H1 (cell line): ENCODE measurements around the gene EMID1. TPM values are rescaled to one million over a fixed set of nuclear protein-coding genes. Genes with fewer than 3 reads are reported as not detected.

Experiments used
- CTCF ChIA-PET: fragments of 300-600 bp; sonication (Branson Sonifier 250); formaldehyde crosslinking; loops from one replicate; lab custom pipeline; 2021; ENCODE audit not compliant: partially characterized antibody; lab: Charles Lee
- POLR2A ChIA-PET: fragments of 300-600 bp; sonication (Branson Sonifier 250); formaldehyde crosslinking; loops from one replicate; lab custom pipeline; 2021; ENCODE audit warnings: inconsistent platforms; ENCODE audit not compliant: partially characterized antibody; lab: Charles Lee
- DNase-seq, 2 experiments: peaks; one replicate each; pipeline versions ENCODE4 v3.0.0 to v3.0.0-alpha.2; 2010 to 2022; ENCODE audit warnings: low spot score in 2 of 2, low read depth in 1 of 2, mixed read lengths in 1 of 2
- FAIRE-seq: peaks from 2 replicates; lab custom pipeline; 2011; peaks lifted over from hg19 to GRCh38; lab: Jason Lieb, UNC
- H2AFZ ChIP-seq: 2 replicates; pipeline ENCODE4 v1.8.1; 2012; ENCODE audit warnings: low read length, inconsistent platforms
- H2AK5ac ChIP-seq: 2 replicates; pipeline ENCODE4 v1.6.1; 2013; ENCODE audit warnings: low read depth, low read length
- H2BK120ac ChIP-seq: replicated peaks from 2 replicates; pipeline ENCODE3; 2013; ENCODE audit warnings: low read depth, low read length, inconsistent platforms
- H2BK12ac ChIP-seq: 2 replicates; pipeline ENCODE4 v1.6.1; 2013; ENCODE audit warnings: low read depth, low read length
- H2BK15ac ChIP-seq: 2 replicates; pipeline ENCODE4 v1.6.1; 2013; ENCODE audit warnings: low read length
- H2BK20ac ChIP-seq: 2 replicates; pipeline ENCODE4 v1.6.1; 2013; ENCODE audit warnings: low read length
- H2BK5ac ChIP-seq: 2 replicates; pipeline ENCODE4 v1.6.1; 2013; ENCODE audit warnings: low read depth, low read length
- H3K14ac ChIP-seq: 2 replicates; pipeline ENCODE4 v1.6.1; 2013; ENCODE audit warnings: inconsistent platforms; ENCODE audit not compliant: insufficient read length
- H3K18ac ChIP-seq: 2 replicates; pipeline ENCODE4 v1.6.1; 2013; ENCODE audit warnings: low read length; ENCODE audit errors: extremely low read depth
- H3K23ac ChIP-seq: 2 replicates; pipeline ENCODE4 v1.6.1; 2013; ENCODE audit warnings: inconsistent platforms; ENCODE audit not compliant: insufficient read length
- H3K23me2 ChIP-seq: 2 replicates; pipeline ENCODE4 v1.6.1; 2013; ENCODE audit warnings: low read depth, low read length
- H3K27ac ChIP-seq: 2 replicates; pipeline ENCODE4 v1.6.1; 2011; ENCODE audit warnings: low read depth, low read length, inconsistent platforms
- H3K27me3 ChIP-seq, 4 experiments: replicated peaks in 1 of 4; 1 replicate in 1 of 4; 2 replicates in 3 of 4; pipeline versions ENCODE4 v1.6.1 to v1.8.1; 2011 to 2013; ENCODE audit warnings: low read length in 3 of 4, mild to moderate bottlenecking in 3 of 4, inconsistent platforms in 2 of 4, mixed read lengths in 2 of 4, moderate library complexity in 1 of 4; ENCODE audit not compliant: control insufficient read depth in 3 of 4, insufficient read depth in 3 of 4; ENCODE audit errors: extremely low read depth in 1 of 4
- H3K36me3 ChIP-seq, 4 experiments: 2 replicates each; pipeline versions ENCODE4 v1.6.1 to v1.8.1; 2011 to 2013; ENCODE audit warnings: mild to moderate bottlenecking in 4 of 4, low read length in 3 of 4, moderate library complexity in 2 of 4, control low read depth in 1 of 4, inconsistent platforms in 1 of 4; ENCODE audit not compliant: insufficient read depth in 4 of 4, control insufficient read depth in 2 of 4
- H3K4ac ChIP-seq: replicated peaks from 2 replicates; pipeline ENCODE3; 2013; ENCODE audit warnings: low read length, low read depth, mixed read lengths, inconsistent platforms; ENCODE audit not compliant: insufficient read length
- H3K4me1 ChIP-seq, 4 experiments: replicated peaks in 1 of 4; 1 replicate in 1 of 4; 2 replicates in 3 of 4; pipeline versions ENCODE4 v1.6.1 to v1.8.1; 2011 to 2013; ENCODE audit warnings: low read length in 3 of 4, inconsistent platforms in 2 of 4, mixed read lengths in 1 of 4; ENCODE audit not compliant: insufficient read depth in 4 of 4, control insufficient read depth in 3 of 4
- H3K4me2 ChIP-seq, 2 experiments: 2 replicates each; pipeline versions ENCODE4 v1.6.1 to v1.8.1; 2011 to 2013; ENCODE audit warnings: low read depth in 2 of 2, low read length in 2 of 2, control low read depth in 1 of 2, inconsistent platforms in 1 of 2, mild to moderate bottlenecking in 1 of 2; ENCODE audit not compliant: insufficient read depth in 1 of 2
- H3K4me3 ChIP-seq, 4 experiments: fragments of 200-600, 300-600 bp in 1 of 4; sonication (generic), shearing (Covaris generic), sonication (Bioruptor Twin) in 1 of 4; 2 replicates each; pipeline versions ENCODE4 v1.5.1 to v1.8.1; 2011 to 2016; ENCODE audit warnings: low read length in 4 of 4, low read depth in 3 of 4, control low read depth in 2 of 4, inconsistent platforms in 2 of 4, mild to moderate bottlenecking in 2 of 4, mixed read lengths in 1 of 4, moderate library complexity in 1 of 4; ENCODE audit not compliant: insufficient read depth in 2 of 4; ENCODE audit errors: extremely low read depth in 1 of 4
- H3K56ac ChIP-seq: replicated peaks from 2 replicates; pipeline ENCODE3; 2013; ENCODE audit warnings: low read depth, mild to moderate bottlenecking, mixed read lengths, low read length, inconsistent platforms; ENCODE audit not compliant: insufficient read length
- H3K79me1 ChIP-seq: 2 replicates; pipeline ENCODE4 v1.6.1; 2013; ENCODE audit warnings: low read depth, low read length, control low read depth
- H3K79me2 ChIP-seq, 2 experiments: 2 replicates each; pipeline versions ENCODE4 v1.6.1 to v1.8.1; 2012 to 2013; ENCODE audit warnings: low read length in 2 of 2, mild to moderate bottlenecking in 2 of 2, inconsistent platforms in 1 of 2; ENCODE audit not compliant: insufficient read depth in 2 of 2, control insufficient read depth in 1 of 2
- H3K9ac ChIP-seq, 4 experiments: replicated peaks in 1 of 4; 1 replicate in 1 of 4; 2 replicates in 3 of 4; pipeline versions ENCODE4 v1.6.1 to v1.8.1; 2011 to 2013; ENCODE audit warnings: low read depth in 3 of 4, low read length in 3 of 4, control low read depth in 2 of 4, mild to moderate bottlenecking in 2 of 4, moderate library complexity in 2 of 4, inconsistent platforms in 1 of 4; ENCODE audit errors: extremely low read depth in 1 of 4
- H3K9me3 ChIP-seq, 2 experiments: 2 replicates each; pipeline versions ENCODE4 v1.6.1 to v1.8.1; 2012 to 2013; ENCODE audit warnings: mild to moderate bottlenecking in 2 of 2, moderate library complexity in 2 of 2, control low read depth in 1 of 2, inconsistent platforms in 1 of 2, low read depth in 1 of 2, low read length in 1 of 2, mixed read lengths in 1 of 2; ENCODE audit not compliant: insufficient read depth in 2 of 2
- H4K20me1 ChIP-seq, 2 experiments: replicated peaks in 1 of 2; 2 replicates each; pipeline versions ENCODE3 to v1.8.1; 2011 to 2013; ENCODE audit warnings: inconsistent platforms in 2 of 2, low read length in 2 of 2, mild to moderate bottlenecking in 1 of 2; ENCODE audit not compliant: insufficient read depth in 2 of 2, control insufficient read depth in 1 of 2
- H4K5ac ChIP-seq: 2 replicates; pipeline ENCODE4 v1.6.1; 2013; ENCODE audit warnings: low read length, low read depth, mixed read lengths, inconsistent platforms; ENCODE audit not compliant: insufficient read length
- H4K8ac ChIP-seq: 2 replicates; pipeline ENCODE4 v1.8.0; 2013; ENCODE audit warnings: mild to moderate bottlenecking, moderate library complexity, low read length, inconsistent platforms; ENCODE audit not compliant: insufficient read depth; ENCODE audit errors: extremely low read depth
- H4K91ac ChIP-seq: replicated peaks from 2 replicates; pipeline ENCODE3; 2013; ENCODE audit warnings: low read length, mixed read lengths, inconsistent platforms; ENCODE audit not compliant: insufficient read length
- BACH1 ChIP-seq: IDR thresholded peaks from 2 replicates; pipeline ENCODE4 v1.6.1; 2012; ENCODE audit warnings: low read length, improper control_type of control experiment
- BCL11A ChIP-seq, 2 experiments: IDR thresholded peaks; one replicate each; pipeline ENCODE4 v1.6.1; 2011; ENCODE audit warnings: low read depth in 2 of 2, low read length in 2 of 2, mild to moderate bottlenecking in 2 of 2
- CTBP2 ChIP-seq: IDR thresholded peaks from 2 replicates; pipeline ENCODE4 v1.7.0; 2011; ENCODE audit warnings: borderline replicate concordance, mild to moderate bottlenecking, moderate library complexity, mixed read lengths, low read length; ENCODE audit not compliant: insufficient read depth, insufficient read length
- HDAC6 ChIP-seq: IDR thresholded peaks from one replicate; pipeline ENCODE4 v1.7.1; 2012; ENCODE audit warnings: low read depth, mild to moderate bottlenecking, inconsistent platforms, low read length, moderate library complexity
- POU5F1 ChIP-seq: IDR thresholded peaks from 2 replicates; pipeline ENCODE4 v1.6.1; 2011; ENCODE audit warnings: low read depth, mild to moderate bottlenecking, low read length, moderate library complexity
- RBBP5 ChIP-seq: IDR thresholded peaks from 2 replicates; pipeline ENCODE4 v1.7.1; 2012; ENCODE audit warnings: low read depth, mild to moderate bottlenecking, inconsistent platforms, low read length, moderate library complexity, borderline replicate concordance
- SIN3A ChIP-seq, 2 experiments: IDR thresholded peaks in 1 of 2; conservative IDR thresholded peaks in 1 of 2; 2 replicates each; pipeline ENCODE4 v1.6.1; 2011 to 2012; ENCODE audit warnings: low read length in 2 of 2, improper control_type of control experiment in 1 of 2, low read depth in 1 of 2, mild to moderate bottlenecking in 1 of 2
- WGBS, 2 experiments: shearing (Covaris generic) in 1 of 2; methylation state at CpG; one replicate each; pipeline versions ENCODE4 v1.1.6 to v1.1.7; 2013 to 2015; ENCODE audit warnings: low lambda C conversion rate in 2 of 2, mixed read lengths in 2 of 2, inconsistent platforms in 1 of 2, low coverage in 1 of 2, missing lambda C conversion rate in 1 of 2; ENCODE audit not compliant: insufficient replicate concordance in 2 of 2, insufficient coverage in 1 of 2, insufficient read length in 1 of 2; ENCODE audit errors: extremely low coverage in 1 of 2, missing lambda C conversion rate in 1 of 2; 5-methylcytosine and 5-hydroxymethylcytosine counted together
- polyA plus RNA-seq, 7 experiments: library from polyadenylated mRNA; depleted of rRNA in 3 of 7; stranded (reverse) in 5 of 7; unstranded in 2 of 7; fragments of >200 nt in 5 of 7; fragments of 200-250 nt in 2 of 7; gene quantifications; 1 replicate in 5 of 7; 2 replicates in 1 of 7; 4 replicates in 1 of 7; pipeline versions ENCODE4 v1.2.1 to v1.2.3, GENCODE V29; 2011 to 2013; ENCODE audit warnings: missing spikeins in 2 of 7, mixed read lengths in 2 of 7
- total RNA-seq: library from RNA; stranded (reverse); fragmentation: NEBNext Ultra II Directional; extraction: Animal tissue kit (Norgen Biotek cat#: 25700); gene quantifications from 2 replicates; pipeline ENCODE4 v1.2.1, GENCODE V29; 2021

The EMID1 gene
- total and polyA plus RNA-seq, 2 of the 8 experiments (the other 6 are each of a cell fraction or from before 2014, with no cell fraction given) = 3.9 to 7.4 TPM

DNA sequence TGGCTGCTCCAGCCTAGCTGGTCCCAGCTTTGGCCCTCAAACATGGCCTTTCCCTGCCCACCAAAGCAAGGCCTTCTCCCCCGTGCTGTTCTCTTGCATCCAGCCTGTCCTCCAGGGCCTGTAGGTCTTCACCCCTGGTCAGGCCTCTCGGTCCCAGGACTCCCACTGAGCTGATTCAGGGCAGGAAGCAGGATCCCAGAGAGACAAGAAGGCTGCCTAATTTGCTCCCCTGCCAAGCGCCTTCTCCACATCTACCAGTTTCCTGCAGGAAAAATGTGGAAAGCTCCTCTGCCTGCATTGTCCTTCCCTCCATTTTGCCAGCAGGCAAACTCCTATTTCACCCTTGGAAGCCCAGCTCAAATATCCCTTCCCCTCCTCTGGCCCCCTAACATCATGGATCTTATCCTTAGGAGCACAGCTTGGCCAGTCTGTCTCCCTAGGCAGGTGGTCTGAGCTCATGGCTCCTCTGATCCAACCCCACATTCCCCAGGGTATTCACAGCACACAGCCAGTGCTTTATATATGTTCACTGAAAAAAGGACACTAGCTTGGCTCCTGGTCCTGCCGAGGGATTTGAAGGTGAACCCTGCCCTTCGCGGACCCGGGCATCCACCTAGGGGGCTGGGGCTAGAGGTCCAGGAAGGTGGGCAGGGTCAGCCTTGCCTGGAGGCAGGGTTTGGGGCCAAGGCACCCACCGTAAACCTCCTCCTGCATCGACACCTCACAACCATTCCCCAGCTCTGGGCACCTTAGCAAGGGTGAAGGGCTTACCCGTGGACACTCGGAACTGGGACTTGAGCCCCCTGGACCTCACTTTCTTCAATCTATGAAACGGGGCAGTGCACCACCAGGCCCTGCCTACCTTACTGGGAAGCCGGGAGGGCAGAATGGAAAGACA is 61.1 kb downstream of the EMID1 start:
- POLR2A ChIA-PET = interaction anchor here (0.6 to 21.4 kb wide), 19 partner anchors 8 to 499 kb away, joined by 3 to 436 read pairs (median 5); partner anchors contain the start of genes EMID1, GAS2L1 and XBP1
- Histone ChIP-seq H3K79me2 (peaks cover 32 to 55% of the 10 kb centered on the region in 2 experiments), H4K5ac (peak overlapping the region; percentile 77)

More for the DNA sequence above, 61.1 kb downstream of the EMID1 start:
- Histone ChIP-seq H3K4me1 (peaks cover 6 to 19% (median 11%) of the 10 kb centered on the region in 4 experiments; a peak in 6 of 7 replicates), H4K20me1 (peaks cover 23 to 25% of the 10 kb centered on the region in 2 experiments), H3K4me2 (peak overlapping the region; percentile 73 to 80), H3K23me2 (peaks cover 18% of the 10 kb centered on the region), H2BK5ac (peak overlapping the region; percentile 100), H2AK5ac (peak overlapping the region; percentile 95; the same call in 1 of the 2 replicates), H3K4me3 (peak overlapping the region; percentile 80 to 96 (median 95)), H2BK15ac (peak overlapping the region; percentile 95), H4K91ac (peak overlapping the region; percentile 81), H3K9me3 (no peaks in the 10 kb centered on the region), H3K56ac (peak overlapping the region; percentile 99), H3K4ac (peak overlapping the region; percentile 11), H3K27me3 (no peaks in the 10 kb centered on the region), H4K8ac (peak overlapping the region; percentile 100; the same call in 1 of the 2 replicates)
- FAIRE-seq = no peak
- 33% methylated on average over 13 of the region's 13 CpGs; no CpG with 5 or more reads in 1 of the 2 experiments for whole genome bisulfite sequencing, 2 experiments
- TF ChIP-seq CTBP2 = no peak
- TF ChIP-seq POU5F1 = no peak
- TF ChIP-seq SIN3A (conservative IDR thresholded peaks at IDR 0.05 in 1 of 2, IDR thresholded peaks at IDR 0.05 in 1 of 2; ENCODE audit: low read depth in 1 of 2, low read length in 2 of 2) = peak in 1 of 2 experiments; percentile 0; a peak in 1 of 4 replicates
- TF ChIP-seq BCL11A (IDR thresholded peaks at IDR 0.05; ENCODE audit: low read depth in 2 of 2, low read length in 2 of 2) = no peak
- TF ChIP-seq HDAC6 = no peak
- TF ChIP-seq RBBP5 = no peak
- TF ChIP-seq BACH1 = no peak
- TF ChIP-seq, all 59 proteins: peak for 1
- H3K18ac ChIP-seq = peak overlapping the region; percentile 89
- no peak overlapping the region for H2AFZ ChIP-seq
- H3K23ac ChIP-seq = no peak overlapping the region
- DNase-seq = no peak
- no peak overlapping the region for H2BK120ac ChIP-seq
- H2BK12ac ChIP-seq = peak overlapping the region; percentile 68; the same call in 1 of the 2 replicates
- no peak overlapping the region for H3K14ac ChIP-seq
- CTCF ChIA-PET = interaction anchor here (0.6 to 4.4 kb wide), 5 partner anchors 18 to 155 kb away, joined by 3 to 17 read pairs (median 3); partner anchors contain the start of gene EMID1
- peaks cover 7 to 52% (median 16%) of the 10 kb centered on the region in 4 experiments for H3K36me3 ChIP-seq
- peak overlapping the region; percentile 94 to 100 (median 100) for H3K9ac ChIP-seq
- no peak overlapping the region for H2BK20ac ChIP-seq
- H3K79me1 ChIP-seq = peaks cover 8% of the 10 kb centered on the region
- H3K27ac ChIP-seq = peak overlapping the region; percentile 100; the same call in 1 of the 2 replicates
